ENCODE measurements around the gene ARL6IP6. TPM values are rescaled to one million over a fixed set of nuclear protein-coding genes. Genes with fewer than 3 reads are reported as not detected.

Gene ARL6IP6
- total RNA-seq, 1 donor from 2014 or later = 32.0 TPM

- H3K36me3 ChIP-seq (ENCODE audit: control insufficient read depth, insufficient read depth, low read length) = no peaks in the 10 kb centered on the region
- no peak for DNase-seq (ENCODE audit: low read depth)
- no peak overlapping the region for H3K4me3 ChIP-seq (ENCODE audit: low read depth, low read length)
- no peaks in the 10 kb centered on the region for H3K27me3 ChIP-seq (ENCODE audit: control insufficient read depth, insufficient read depth, low read length)
- no peak for TF ChIP-seq CTCF (IDR thresholded peaks at IDR 0.05; ENCODE audit: insufficient read depth, low read length, poor library complexity, severe bottlenecking)
Observed at GRCh38 chr2:152796941-152797340, 78.5 kb downstream of the ARL6IP6 start.

GRCh38 chr2:152804687-152805408 lies 86.4 kb downstream of the ARL6IP6 start:
- DNase-seq (ENCODE audit: low read depth) = no peak
- H3K36me3 ChIP-seq (ENCODE audit: control insufficient read depth, insufficient read depth, low read length) = no peaks in the 10 kb centered on the region
- no peak overlapping the region for H3K4me3 ChIP-seq (ENCODE audit: low read depth, low read length)
- no peaks in the 10 kb centered on the region for H3K27me3 ChIP-seq (ENCODE audit: control insufficient read depth, insufficient read depth, low read length)
- TF ChIP-seq CTCF (IDR thresholded peaks at IDR 0.05; ENCODE audit: insufficient read depth, low read length, poor library complexity, severe bottlenecking) = no peak

- no peak for DNase-seq (ENCODE audit: low read depth)
- Histone ChIP-seq H3K27me3 (ENCODE audit: control insufficient read depth, insufficient read depth, low read length) (no peaks in the 10 kb centered on the region), H3K36me3 (ENCODE audit: control insufficient read depth, insufficient read depth, low read length) (no peaks in the 10 kb centered on the region), H3K4me3 (ENCODE audit: low read depth, low read length) (no peak overlapping the region)
- no peak for TF ChIP-seq CTCF (IDR thresholded peaks at IDR 0.05; ENCODE audit: insufficient read depth, low read length, poor library complexity, severe bottlenecking)
Observed at GRCh38 chr2:152811916-152812315, 93.5 kb downstream of the ARL6IP6 start.

Other genes starting within 250 kb of the ARL6IP6 start
- 126 and 138 TPM in 2 replicates for gene PRPF40A, start 1.2 kb upstream of the ARL6IP6 start, total RNA-seq

All from kidney epithelial cell (primary cell).